K562 (cell line): Measurements from ENCODE around the gene CDCP1. TPM values are rescaled to one million over a fixed set of nuclear protein-coding genes. Genes with fewer than 3 reads are reported as not detected.
A peak's percentile ranks its signal among the peaks of the same experiment; 100 is the strongest.

Source experiments
- C11orf30 ChIP-seq: fragments of 450-650 bp; IDR thresholded peaks from 2 replicates; pipeline ENCODE4 v1.6.1; 2016; ENCODE audit warnings: low read depth, mild to moderate bottlenecking
- CC2D1A ChIP-seq: fragments of 450-650 bp; IDR thresholded peaks from 2 replicates; pipeline ENCODE4 v1.6.1; 2017; ENCODE audit warnings: mild to moderate bottlenecking
- FIP1L1 ChIP-seq: fragments of 200-400 bp; formaldehyde crosslinking; IDR thresholded peaks from 2 replicates; pipeline ENCODE4 v1.6.1; 2018; ENCODE audit warnings: mild to moderate bottlenecking, low read depth, low read length; ENCODE audit not compliant: poor library complexity, severe bottlenecking
- GATAD2A ChIP-seq: fragments of 450-650 bp; IDR thresholded peaks from 2 replicates; pipeline ENCODE4 v1.6.1; 2017
- GATAD2B ChIP-seq: fragments of 450-650 bp; IDR thresholded peaks from 2 replicates; pipeline ENCODE4 v1.6.1; 2017; ENCODE audit warnings: mild to moderate bottlenecking, borderline replicate concordance
- HBP1 ChIP-seq: fragments of 450-650 bp; formaldehyde crosslinking; IDR thresholded peaks from 2 replicates; pipeline ENCODE4 v1.4.0; 2022; ENCODE audit warnings: missing genetic modification characterization
- HNRNPLL ChIP-seq: fragments of 200-400 bp; formaldehyde crosslinking; IDR thresholded peaks from 2 replicates; pipeline ENCODE4 v1.6.1; 2017; ENCODE audit warnings: low read length, low read depth, mild to moderate bottlenecking; ENCODE audit not compliant: poor library complexity, severe bottlenecking
- KDM1A ChIP-seq, 2 experiments: fragments of 450-650 bp; IDR thresholded peaks; 2 replicates each; pipeline ENCODE4 v1.6.1; 2016; ENCODE audit warnings: mild to moderate bottlenecking in 2 of 2
- KDM5B ChIP-seq: fragments of 200-600 bp; sonication (generic); IDR thresholded peaks from 2 replicates; pipeline ENCODE4 v1.6.1; 2012; ENCODE audit warnings: low read depth, mild to moderate bottlenecking, moderate library complexity, low read length, control low read depth, inconsistent platforms; ENCODE audit not compliant: insufficient replicate concordance
- MBD1 ChIP-seq: fragments of 250-450 bp; sonication (Bioruptor Pico); IDR thresholded peaks from 2 replicates; pipeline ENCODE4 v1.8.0; 2022; ENCODE audit warnings: inconsistent platforms
- MBD2 ChIP-seq: sonication (generic); IDR thresholded peaks from 2 replicates; pipeline ENCODE4 v1.6.1; 2016; ENCODE audit warnings: low read depth, borderline replicate concordance
- MYNN ChIP-seq, 2 experiments: sonication (generic); formaldehyde crosslinking in 1 of 2; IDR thresholded peaks; 2 replicates each; pipeline versions ENCODE4 v1.5.0 to v1.6.1; 2016 to 2020; ENCODE audit warnings: antibody characterized with exemption in 1 of 2, missing genetic modification reagents in 1 of 2
- NFE2L1 ChIP-seq: fragments of 450-650 bp; IDR thresholded peaks from 2 replicates; pipeline ENCODE4 v1.6.1; 2016; ENCODE audit warnings: missing genetic modification characterization, low read depth, mild to moderate bottlenecking, missing compliant biosample characterization, moderate library complexity, borderline replicate concordance
- PTTG1 ChIP-seq: fragments of 450-650 bp; IDR thresholded peaks from 2 replicates; pipeline ENCODE4 v1.6.1; 2016; ENCODE audit warnings: low read depth, mild to moderate bottlenecking, missing genetic modification characterization, missing compliant biosample characterization
- RBFOX2 ChIP-seq: fragments of 200-400 bp; formaldehyde crosslinking; IDR thresholded peaks from 2 replicates; pipeline ENCODE4 v1.6.1; 2017; ENCODE audit warnings: low read depth, mild to moderate bottlenecking, low read length, moderate library complexity
- SMAD1 ChIP-seq: fragments of 150-350 bp; IDR thresholded peaks from 2 replicates; pipeline ENCODE4 v1.6.1; 2014; ENCODE audit warnings: low read length, low read depth; ENCODE audit not compliant: partially characterized antibody
- SMAD4 ChIP-seq: fragments of 250-450 bp; sonication (Bioruptor Pico); conservative IDR thresholded peaks from 2 replicates; pipeline ENCODE4 v1.8.0; 2021; ENCODE audit warnings: inconsistent platforms, mild to moderate bottlenecking, moderate library complexity
- TBL1XR1 ChIP-seq, 2 experiments: IDR thresholded peaks; 2 replicates each; pipeline ENCODE4 v1.6.1; 2012; ENCODE audit warnings: improper control_type of control experiment in 2 of 2, low read length in 2 of 2, mild to moderate bottlenecking in 1 of 2
- TEAD4 ChIP-seq, 2 experiments: sonication (generic) in 1 of 2; formaldehyde crosslinking in 1 of 2; IDR thresholded peaks; 2 replicates each; pipeline versions ENCODE4 v1.6.1 to v1.8.0; 2012 to 2022; ENCODE audit warnings: borderline replicate concordance in 1 of 2, inconsistent platforms in 1 of 2, low read length in 1 of 2, mild to moderate bottlenecking in 1 of 2, missing genetic modification reagents in 1 of 2
- ZEB2 ChIP-seq: fragments of 450-650 bp; IDR thresholded peaks from 2 replicates; pipeline ENCODE4 v1.6.1; 2016
- ZNF316 ChIP-seq: fragments of 450-650 bp; IDR thresholded peaks from 2 replicates; pipeline ENCODE4 v1.6.1; 2016
- ZNF431 ChIP-seq: sonication (generic); formaldehyde crosslinking; IDR thresholded peaks from 2 replicates; pipeline ENCODE4 v1.8.0; 2022; ENCODE audit warnings: mild to moderate bottlenecking, missing genetic modification reagents
- ZNF444 ChIP-seq: fragments of 250-450 bp; sonication (Bioruptor Pico); IDR thresholded peaks from 2 replicates; pipeline ENCODE4 v1.4.0; 2020; ENCODE audit warnings: mild to moderate bottlenecking, moderate library complexity
- ZNF561 ChIP-seq: fragments of 450-650 bp; formaldehyde crosslinking; conservative IDR thresholded peaks from 2 replicates; pipeline ENCODE4 v1.4.0; 2020; ENCODE audit warnings: mild to moderate bottlenecking, moderate library complexity
- polyA plus RNA-seq, 8 experiments: library from polyadenylated mRNA; depleted of rRNA in 4 of 8; stranded (reverse) in 5 of 8; unstranded in 3 of 8; fragments of >200 nt; fragmentation: Nextera tagmentation in 2 of 8; fragmentation: Illumina TruSeq in 1 of 8; extraction: Ambion mirVana in 2 of 8; extraction: Trizol in 1 of 8; gene quantifications; 2 replicates each; pipeline versions ENCODE4 v1.2.1 to v1.2.3, GENCODE V29; 2011 to 2014; ENCODE audit warnings: inconsistent platforms in 1 of 8, missing spikeins in 1 of 8
- total RNA-seq, 7 experiments: library from RNA; depleted of rRNA in 6 of 7; stranded (reverse); fragments of >200 nt in 6 of 7; fragmentation: Illumina TruSeq in 2 of 7; extraction: Trizol in 2 of 7; gene quantifications; 2 replicates each; pipeline versions ENCODE4 v1.2.1 to v1.2.3, GENCODE V29; 2011 to 2021; ENCODE audit warnings: low replicate concordance in 1 of 7
- TF ChIP-seq, protein P1 (sequence below), 2 experiments: IDR thresholded peaks; 2 replicates each; pipeline ENCODE4 v1.6.1; 2011; ENCODE audit warnings: borderline replicate concordance in 1 of 2, control low read depth in 1 of 2, low read depth in 1 of 2, low read length in 1 of 2, mild to moderate bottlenecking in 1 of 2, mixed read lengths in 1 of 2, moderate library complexity in 1 of 2; ENCODE audit not compliant: insufficient read depth in 1 of 2, insufficient read length in 1 of 2, poor library complexity in 1 of 2, severe bottlenecking in 1 of 2; ENCODE audit errors: extremely low read depth in 1 of 2

The CDCP1 gene
- total and polyA plus RNA-seq, 9 of the 15 experiments (the other 6 are each of a cell fraction or from before 2014, with no cell fraction given) = 3.9 to 16.4 (median 5.2) TPM

DNA sequence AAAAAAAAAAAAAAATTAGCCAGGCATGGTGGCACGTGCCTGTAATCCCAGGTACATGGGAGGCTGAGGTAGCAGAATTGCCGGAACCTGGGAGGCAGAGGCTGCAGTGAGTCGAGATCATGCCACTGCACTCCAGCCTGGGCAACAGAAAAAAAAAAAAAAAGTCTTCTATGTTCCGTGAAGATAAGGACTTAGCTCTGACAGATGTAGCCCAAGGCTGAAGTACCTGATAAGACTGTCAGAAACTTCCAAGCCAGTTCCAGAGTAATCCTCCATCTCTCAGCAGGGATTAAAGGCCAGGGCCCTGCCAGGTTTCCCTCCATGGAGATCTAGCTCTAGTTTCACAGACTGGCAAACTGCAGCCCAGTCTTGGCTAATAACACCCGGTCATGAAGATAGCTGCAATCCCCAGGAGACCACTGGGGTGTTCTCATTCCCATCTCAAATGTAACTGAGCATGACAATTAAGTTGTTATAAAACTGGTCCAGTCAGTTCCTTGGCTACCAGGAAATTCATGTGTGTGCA lies 8.5 kb downstream of the CDCP1 start (continued):
- TF ChIP-seq TBL1XR1 (IDR thresholded peaks at IDR 0.05; ENCODE audit: low read length in 2 of 2) = peak; percentile 81 to 86; a peak in 3 of 4 replicates
- TF ChIP-seq HNRNPLL = no peak
- peak; percentile 4; the same call in 1 of the 2 replicates for TF ChIP-seq RBFOX2
- no peak for TF ChIP-seq ZNF444 (CRISPR knock-in tag)
- TF ChIP-seq C11orf30 = peak; percentile 38; the same call in 1 of the 2 replicates
- peak; percentile 63; the same call in 1 of the 2 replicates for TF ChIP-seq ZNF316
- TF ChIP-seq MYNN (IDR thresholded peaks at IDR 0.05) = peak; percentile 98
- TF ChIP-seq MYNN (CRISPR knock-in tag; IDR thresholded peaks at IDR 0.05) = no peak
- peak; percentile 89 for TF ChIP-seq GATAD2A
- TF ChIP-seq KDM1A (IDR thresholded peaks at IDR 0.05) = peak; percentile 82 to 85
- peak; percentile 98 for TF ChIP-seq ZEB2
- TF ChIP-seq TEAD4 (IDR thresholded peaks at IDR 0.05; ENCODE audit: low read length) = peak; percentile 95
- no peak for TF ChIP-seq TEAD4 (CRISPR knock-in tag; IDR thresholded peaks at IDR 0.05; ENCODE audit: borderline replicate concordance)
- peak; percentile 93 for TF ChIP-seq SMAD4 (CRISPR knock-in tag)
- TF ChIP-seq CC2D1A = peak; percentile 96; the same call in 1 of the 2 replicates
- 0 out of 2 replicates have a peak, but pooled peaks have one; percentile 17 for TF ChIP-seq HBP1 (CRISPR knock-in tag)
- TF ChIP-seq ZNF561 = no peak
- TF ChIP-seq MBD2 = peak; percentile 76
- no peak for TF ChIP-seq MBD1
- TF ChIP-seq ZNF431 (CRISPR knock-in tag) = 0 out of 2 replicates have a peak, but pooled peaks have one; percentile 47
- no peak for TF ChIP-seq NFE2L1
- TF ChIP-seq KDM5B = no peak
- 0 out of 2 replicates have a peak, but pooled peaks have one; percentile 14 for TF ChIP-seq GATAD2B
- no peak for TF ChIP-seq PTTG1 (tag)
- peak; percentile 64 for TF ChIP-seq SMAD1
- TF ChIP-seq FIP1L1 = no peak
- TF ChIP-seq, protein P1, sequence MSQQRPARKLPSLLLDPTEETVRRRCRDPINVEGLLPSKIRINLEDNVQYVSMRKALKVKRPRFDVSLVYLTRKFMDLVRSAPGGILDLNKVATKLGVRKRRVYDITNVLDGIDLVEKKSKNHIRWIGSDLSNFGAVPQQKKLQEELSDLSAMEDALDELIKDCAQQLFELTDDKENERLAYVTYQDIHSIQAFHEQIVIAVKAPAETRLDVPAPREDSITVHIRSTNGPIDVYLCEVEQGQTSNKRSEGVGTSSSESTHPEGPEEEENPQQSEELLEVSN (IDR thresholded peaks at IDR 0.05; ENCODE audit: borderline replicate concordance in 1 of 2, extremely low read depth in 1 of 2, insufficient read depth in 1 of 2, insufficient read length in 1 of 2, low read depth in 1 of 2, low read length in 1 of 2, poor library complexity in 1 of 2, severe bottlenecking in 1 of 2) = peak in 1 of 2 experiments; percentile 41
